Epidermal melanocyte (primary cell): ENCODE data around the gene ACOXL.

Source experiments
- DNase-seq: peaks from one replicate; pipeline ENCODE4 v3.0.0; 2011; ENCODE audit warnings: low spot score; ENCODE audit not compliant: insufficient read length

The ACOXL gene

GRCh38 chr2:111111101-111111755 lies 378.9 kb downstream of the ACOXL start:
- no peak for DNase-seq

GRCh38 chr2:111113838-111114237 lies 381.5 kb downstream of the ACOXL start:
- DNase-seq: no peak

- DNase-seq: no peak
Measured at GRCh38 chr2:111116011-111116746, 383.8 kb downstream of the ACOXL start.

GRCh38 chr2:111116843-111117597 lies 384.6 kb downstream of the ACOXL start:
- peak; percentile 90 for DNase-seq

- DNase-seq: no peak
Measured at GRCh38 chr2:111117598-111118480, 385.5 kb downstream of the ACOXL start.

- no peak for DNase-seq
Measured at GRCh38 chr2:111118481-111118980, 386.2 kb downstream of the ACOXL start.

GRCh38 chr2:111118981-111119821 lies 386.8 kb downstream of the ACOXL start:
- no peak for DNase-seq

- no peak for DNase-seq
Measured at GRCh38 chr2:111119822-111120252, 387.5 kb downstream of the ACOXL start.

- peak; percentile 72 for DNase-seq
Measured at GRCh38 chr2:111120253-111121027, 388.1 kb downstream of the ACOXL start, which contains the start of gene BCL2L11. BCL2L11 (plus strand) TSS chr2:111120914; CDS start chr2:111123746, 2,832 bp downstream.

- no peak for DNase-seq
Measured at GRCh38 chr2:111121028-111121827, 388.9 kb downstream of the ACOXL start.

- peak; percentile 90 for DNase-seq
Measured at GRCh38 chr2:111121828-111122630, 389.7 kb downstream of the ACOXL start.

GRCh38 chr2:111122631-111123421 lies 390.5 kb downstream of the ACOXL start:
- no peak for DNase-seq

GRCh38 chr2:111123751-111124150 lies 391.4 kb downstream of the ACOXL start:
- no peak for DNase-seq

- no peak for DNase-seq
Measured at GRCh38 chr2:111126581-111126980, 394.2 kb downstream of the ACOXL start.

- no peak for DNase-seq
Measured at GRCh38 chr2:111127351-111127750, 395.0 kb downstream of the ACOXL start.

GRCh38 chr2:111128096-111128495 lies 395.7 kb downstream of the ACOXL start:
- DNase-seq: no peak

- DNase-seq: no peak
Measured at GRCh38 chr2:111133603-111134002, 401.2 kb downstream of the ACOXL start.
